HepG2 (cell line): Measurements from ENCODE around the gene PPP2R2B. TPM values are rescaled to one million over a fixed set of nuclear protein-coding genes. Genes with fewer than 3 reads are reported as not detected.

Experiments
- ATAC-seq: fragments of 200-7000 bp; cut with Tn5 transposase; 3 replicates; pipeline ENCODE4 v1.9.1; 2020; ENCODE audit warnings: mild to moderate bottlenecking, moderate library complexity
- BruUV-seq: library from RNA; stranded (reverse); fragments of 400-500 nt; replicated peaks from 2 replicates; lab custom pipeline; 2021; lab: Mats Ljungman, UMichigan
- CTCF ChIA-PET: fragments of 300-600 bp; formaldehyde crosslinking; extraction: SDS; loops from one replicate; lab custom pipeline; 2021; ENCODE audit warnings: low total read pairs, inconsistent platforms, low intra/inter-chr PET ratio; lab: Yijun Ruan, JAX
- POLR2A ChIA-PET: fragments of 350-600 bp; sonication (Branson Sonifier 250); formaldehyde crosslinking; loops from one replicate; lab custom pipeline; 2020; ENCODE audit warnings: antibody characterized with exemption, inconsistent platforms; lab: Yijun Ruan, JAX
- DNase-seq: peaks from one replicate; pipeline ENCODE4 v3.0.0-alpha.2; 2015; ENCODE audit warnings: low spot score
- FAIRE-seq: peaks from 3 replicates; lab custom pipeline; 2011; peaks lifted over from hg19 to GRCh38; lab: Jason Lieb, UNC
- H2AFZ ChIP-seq: one replicate; pipeline ENCODE4 v1.6.1; 2011; ENCODE audit warnings: low read length, inconsistent platforms
- H3K27ac ChIP-seq: fragments of 300-600 bp; 3 replicates; pipeline ENCODE4 v1.8.0; 2011; ENCODE audit warnings: mixed run types, mild to moderate bottlenecking, mixed read lengths, low read length, inconsistent platforms; ENCODE audit not compliant: insufficient read depth; ENCODE audit errors: extremely low read length
- H3K27me3 ChIP-seq, 2 experiments: fragments of 200-600 bp in 1 of 2; 2 replicates in 1 of 2; 3 replicates in 1 of 2; pipeline versions ENCODE4 v1.6.0 to v1.8.0; 2011; ENCODE audit warnings: low read length in 2 of 2, mild to moderate bottlenecking in 2 of 2, moderate library complexity in 2 of 2, inconsistent platforms in 1 of 2; ENCODE audit not compliant: insufficient read depth in 2 of 2, control insufficient read depth in 1 of 2
- H3K36me3 ChIP-seq, 2 experiments: fragments of 200-600 bp in 1 of 2; replicated peaks in 1 of 2; 2 replicates in 1 of 2; 3 replicates in 1 of 2; pipeline versions ENCODE4 v1.5.1 to v1.8.0; 2011; ENCODE audit warnings: low read length in 2 of 2, inconsistent platforms in 1 of 2; ENCODE audit not compliant: insufficient read depth in 2 of 2, control insufficient read depth in 1 of 2
- H3K4me1 ChIP-seq: 2 replicates; pipeline ENCODE4 v1.5.1; 2012; ENCODE audit warnings: low read length, inconsistent platforms; ENCODE audit not compliant: insufficient read depth
- H3K4me2 ChIP-seq: 2 replicates; pipeline ENCODE4 v1.6.0; 2011; ENCODE audit warnings: low read depth, low read length, inconsistent platforms
- H3K4me3 ChIP-seq, 3 experiments: fragments of 200-600 bp in 1 of 3; sonication (generic), shearing (Covaris generic) in 1 of 3; replicated peaks in 1 of 3; 2 replicates each; pipeline ENCODE4 v1.5.1; 2011 to 2016; ENCODE audit warnings: low read length in 3 of 3, inconsistent platforms in 2 of 3, low read depth in 2 of 3, mild to moderate bottlenecking in 2 of 3, control low read depth in 1 of 3, mixed read lengths in 1 of 3; ENCODE audit not compliant: insufficient read depth in 1 of 3
- H3K79me2 ChIP-seq: one replicate; pipeline ENCODE4 v1.6.1; 2011; ENCODE audit warnings: low read length, inconsistent platforms; ENCODE audit not compliant: insufficient read depth
- H3K9ac ChIP-seq: 2 replicates; pipeline ENCODE4 v1.6.0; 2011; ENCODE audit warnings: mild to moderate bottlenecking, low read depth, low read length, inconsistent platforms; ENCODE audit not compliant: insufficient read depth
- H3K9me3 ChIP-seq: 2 replicates; pipeline ENCODE4 v1.5.1; 2012; ENCODE audit warnings: mild to moderate bottlenecking, low read length
- H4K20me1 ChIP-seq: 2 replicates; pipeline ENCODE4 v1.6.0; 2011; ENCODE audit warnings: inconsistent platforms, mild to moderate bottlenecking, low read length, moderate library complexity; ENCODE audit not compliant: insufficient read depth
- ARNTL ChIP-seq: sonication (generic); formaldehyde crosslinking; IDR thresholded peaks from 2 replicates; pipeline ENCODE4 v1.4.0; 2020; ENCODE audit warnings: mild to moderate bottlenecking, missing genetic modification reagents
- ATAD3A ChIP-seq: sonication (generic); formaldehyde crosslinking; IDR thresholded peaks from 2 replicates; pipeline ENCODE4 v1.4.0; 2020; ENCODE audit warnings: missing genetic modification reagents
- ATM ChIP-seq: fragments of 450-650 bp; IDR thresholded peaks from 2 replicates; pipeline ENCODE4 v1.7.1; 2017; ENCODE audit warnings: mild to moderate bottlenecking, borderline replicate concordance
- KDM5A ChIP-seq: fragments of 200-600 bp; sonication (generic); IDR thresholded peaks from 2 replicates; pipeline ENCODE4 v1.7.0; 2018; ENCODE audit warnings: antibody characterized with exemption, mild to moderate bottlenecking, low read length, borderline replicate concordance
- MAFG ChIP-seq: sonication (generic); formaldehyde crosslinking; IDR thresholded peaks from 2 replicates; pipeline ENCODE4 v1.5.1; 2020; ENCODE audit warnings: mild to moderate bottlenecking, missing genetic modification reagents
- MXD4 ChIP-seq: IDR thresholded peaks from 2 replicates; pipeline ENCODE4 v1.6.1; 2016; ENCODE audit warnings: mild to moderate bottlenecking, missing biosample characterization, missing genetic modification reagents
- THYN1 ChIP-seq: sonication (generic); formaldehyde crosslinking; IDR thresholded peaks from 2 replicates; pipeline ENCODE4 v1.8.1; 2023; ENCODE audit warnings: low read depth, mild to moderate bottlenecking, moderate library complexity, missing genetic modification reagents, borderline replicate concordance
- ZC3H4 ChIP-seq: sonication (generic); formaldehyde crosslinking; IDR thresholded peaks from 2 replicates; pipeline ENCODE4 v1.4.0; 2020; ENCODE audit warnings: missing genetic modification reagents, borderline replicate concordance
- ZNF143 ChIP-seq: sonication (generic); formaldehyde crosslinking; IDR thresholded peaks from 2 replicates; pipeline ENCODE4 v1.4.0; 2020; ENCODE audit warnings: missing genetic modification reagents
- ZNF207 ChIP-seq: fragments of 450-650 bp; IDR thresholded peaks from 2 replicates; pipeline ENCODE4 v1.6.1; 2016; ENCODE audit warnings: antibody characterized with exemption, borderline replicate concordance
- ZNF577 ChIP-seq: sonication (generic); formaldehyde crosslinking; IDR thresholded peaks from 2 replicates; pipeline ENCODE4 v1.4.0; 2020; ENCODE audit warnings: mild to moderate bottlenecking, low read depth, missing genetic modification reagents, borderline replicate concordance
- WGBS: methylation state at CpG from one replicate; pipeline ENCODE4 v1.1.6; 2017; ENCODE audit warnings: low lambda C conversion rate; 5-methylcytosine and 5-hydroxymethylcytosine counted together
- in situ Hi-C: cut with HindIII; loops from 2 replicates; pipeline ENCODE4 v1.10.0; 2017; ENCODE audit warnings: low pct_unique_long_range_greater_than_20kb; ENCODE audit not compliant: extremely low pct_ligation_motif_present
- intact Hi-C: fragments of 100-400 bp; cut with micrococcal nuclease; formaldehyde crosslinking; loops from one replicate; pipeline ENCODE4 v1.10.0; 2022; ENCODE audit not compliant: unreplicated experiment
- polyA plus RNA-seq, 8 experiments: library from polyadenylated mRNA; depleted of rRNA in 3 of 8; stranded (reverse) in 7 of 8; unstranded in 1 of 8; fragments of >200 nt; fragmentation: Illumina TruSeq in 4 of 8; extraction: Trizol in 4 of 8; gene quantifications; 2 replicates each; pipeline versions ENCODE4 v1.2.1 to v1.2.3, GENCODE V29; 2011 to 2016; ENCODE audit warnings: low read depth in 4 of 8, missing spikeins in 1 of 8, mixed read lengths in 1 of 8; ENCODE audit not compliant: insufficient read depth in 1 of 8
- total RNA-seq, 5 experiments: library from RNA; depleted of rRNA; stranded (reverse); fragments of >200 nt; fragmentation: Illumina TruSeq; extraction: Trizol; gene quantifications; 2 replicates each; pipeline ENCODE4 v1.2.3, GENCODE V29; 2016; ENCODE audit warnings: low read depth in 1 of 5
- TF ChIP-seq, protein P1 (sequence below): sonication (generic); formaldehyde crosslinking; IDR thresholded peaks from 2 replicates; pipeline ENCODE4 v1.9.0; 2021; ENCODE audit warnings: missing genetic modification reagents, borderline replicate concordance
- TF ChIP-seq, protein P2 (sequence below): sonication (generic); formaldehyde crosslinking; IDR thresholded peaks from 2 replicates; pipeline ENCODE4 v1.4.0; 2020; ENCODE audit warnings: missing genetic modification reagents

Gene PPP2R2B
- total and polyA plus RNA-seq, 2 of the 13 experiments (the other 11 are each of a cell fraction or from before 2014, with no cell fraction given): not detected

DNA sequence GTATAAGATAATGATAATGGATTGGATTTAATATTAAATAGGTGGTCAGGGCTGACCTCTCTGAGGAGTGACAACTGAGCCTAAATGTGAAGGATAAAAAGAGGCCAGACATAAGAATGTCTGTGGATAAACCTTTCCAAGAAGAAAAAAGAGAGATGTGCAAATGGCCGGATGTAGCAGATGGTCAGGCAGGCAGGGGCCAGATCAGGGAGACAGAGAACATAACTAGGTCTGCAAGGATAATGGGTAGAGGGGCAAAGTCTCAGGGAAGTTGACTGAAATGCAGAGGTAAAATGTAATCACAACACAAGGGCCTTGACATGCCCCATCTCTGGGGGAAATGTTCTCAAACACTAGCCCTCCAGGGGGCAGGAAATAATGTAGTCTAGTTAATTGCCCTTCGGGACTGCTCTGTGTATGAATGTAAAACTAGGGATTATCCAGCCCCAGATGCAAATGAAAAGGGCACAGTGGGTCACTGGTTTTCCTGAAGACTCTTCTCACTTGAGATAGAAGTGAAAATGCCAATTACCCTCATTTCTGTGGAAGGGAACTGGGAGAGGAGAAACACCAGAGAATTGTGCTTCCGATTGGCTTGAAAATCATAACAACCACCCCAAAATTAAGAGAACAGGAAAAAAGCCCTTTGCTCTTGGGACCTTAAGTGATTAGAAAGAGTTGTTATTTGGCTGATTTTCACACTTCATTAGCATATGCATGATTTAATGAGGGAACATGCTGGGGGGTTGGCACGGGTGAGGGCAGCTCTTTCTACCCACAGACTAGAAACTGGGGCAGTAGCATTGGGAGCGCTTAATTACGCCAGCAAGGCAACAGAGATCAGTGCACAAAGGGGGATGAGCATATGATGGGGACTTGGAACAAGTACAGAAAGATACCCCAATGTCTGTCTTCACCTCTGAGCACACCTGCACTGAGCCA lies 88.6 kb downstream of the PPP2R2B start:
- CTCF ChIA-PET: no interaction called here
- Histone ChIP-seq H3K27ac (no peak overlapping the region), H3K4me3 (no peak overlapping the region), H4K20me1 (no peaks in the 10 kb centered on the region)
- no peak for FAIRE-seq
- TF ChIP-seq ZNF143 (CRISPR knock-in tag) (no peak), ZNF207 (no peak), ATAD3A (CRISPR knock-in tag) (no peak), ZC3H4 (CRISPR knock-in tag) (no peak), ARNTL (CRISPR knock-in tag) (no peak), ATM (no peak), KDM5A (no peak), ZNF577 (CRISPR knock-in tag) (no peak), MXD4 (no peak), THYN1 (CRISPR knock-in tag) (no peak), MAFG (CRISPR knock-in tag) (no peak)
- TF ChIP-seq, protein P1, sequence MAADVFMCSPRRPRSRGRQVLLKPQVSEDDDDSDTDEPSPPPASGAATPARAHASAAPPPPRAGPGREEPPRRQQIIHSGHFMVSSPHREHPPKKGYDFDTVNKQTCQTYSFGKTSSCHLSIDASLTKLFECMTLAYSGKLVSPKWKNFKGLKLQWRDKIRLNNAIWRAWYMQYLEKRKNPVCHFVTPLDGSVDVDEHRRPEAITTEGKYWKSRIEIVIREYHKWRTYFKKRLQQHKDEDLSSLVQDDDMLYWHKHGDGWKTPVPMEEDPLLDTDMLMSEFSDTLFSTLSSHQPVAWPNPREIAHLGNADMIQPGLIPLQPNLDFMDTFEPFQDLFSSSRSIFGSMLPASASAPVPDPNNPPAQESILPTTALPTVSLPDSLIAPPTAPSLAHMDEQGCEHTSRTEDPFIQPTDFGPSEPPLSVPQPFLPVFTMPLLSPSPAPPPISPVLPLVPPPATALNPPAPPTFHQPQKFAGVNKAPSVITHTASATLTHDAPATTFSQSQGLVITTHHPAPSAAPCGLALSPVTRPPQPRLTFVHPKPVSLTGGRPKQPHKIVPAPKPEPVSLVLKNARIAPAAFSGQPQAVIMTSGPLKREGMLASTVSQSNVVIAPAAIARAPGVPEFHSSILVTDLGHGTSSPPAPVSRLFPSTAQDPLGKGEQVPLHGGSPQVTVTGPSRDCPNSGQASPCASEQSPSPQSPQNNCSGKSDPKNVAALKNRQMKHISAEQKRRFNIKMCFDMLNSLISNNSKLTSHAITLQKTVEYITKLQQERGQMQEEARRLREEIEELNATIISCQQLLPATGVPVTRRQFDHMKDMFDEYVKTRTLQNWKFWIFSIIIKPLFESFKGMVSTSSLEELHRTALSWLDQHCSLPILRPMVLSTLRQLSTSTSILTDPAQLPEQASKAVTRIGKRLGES: no peak
- TF ChIP-seq, protein P2, sequence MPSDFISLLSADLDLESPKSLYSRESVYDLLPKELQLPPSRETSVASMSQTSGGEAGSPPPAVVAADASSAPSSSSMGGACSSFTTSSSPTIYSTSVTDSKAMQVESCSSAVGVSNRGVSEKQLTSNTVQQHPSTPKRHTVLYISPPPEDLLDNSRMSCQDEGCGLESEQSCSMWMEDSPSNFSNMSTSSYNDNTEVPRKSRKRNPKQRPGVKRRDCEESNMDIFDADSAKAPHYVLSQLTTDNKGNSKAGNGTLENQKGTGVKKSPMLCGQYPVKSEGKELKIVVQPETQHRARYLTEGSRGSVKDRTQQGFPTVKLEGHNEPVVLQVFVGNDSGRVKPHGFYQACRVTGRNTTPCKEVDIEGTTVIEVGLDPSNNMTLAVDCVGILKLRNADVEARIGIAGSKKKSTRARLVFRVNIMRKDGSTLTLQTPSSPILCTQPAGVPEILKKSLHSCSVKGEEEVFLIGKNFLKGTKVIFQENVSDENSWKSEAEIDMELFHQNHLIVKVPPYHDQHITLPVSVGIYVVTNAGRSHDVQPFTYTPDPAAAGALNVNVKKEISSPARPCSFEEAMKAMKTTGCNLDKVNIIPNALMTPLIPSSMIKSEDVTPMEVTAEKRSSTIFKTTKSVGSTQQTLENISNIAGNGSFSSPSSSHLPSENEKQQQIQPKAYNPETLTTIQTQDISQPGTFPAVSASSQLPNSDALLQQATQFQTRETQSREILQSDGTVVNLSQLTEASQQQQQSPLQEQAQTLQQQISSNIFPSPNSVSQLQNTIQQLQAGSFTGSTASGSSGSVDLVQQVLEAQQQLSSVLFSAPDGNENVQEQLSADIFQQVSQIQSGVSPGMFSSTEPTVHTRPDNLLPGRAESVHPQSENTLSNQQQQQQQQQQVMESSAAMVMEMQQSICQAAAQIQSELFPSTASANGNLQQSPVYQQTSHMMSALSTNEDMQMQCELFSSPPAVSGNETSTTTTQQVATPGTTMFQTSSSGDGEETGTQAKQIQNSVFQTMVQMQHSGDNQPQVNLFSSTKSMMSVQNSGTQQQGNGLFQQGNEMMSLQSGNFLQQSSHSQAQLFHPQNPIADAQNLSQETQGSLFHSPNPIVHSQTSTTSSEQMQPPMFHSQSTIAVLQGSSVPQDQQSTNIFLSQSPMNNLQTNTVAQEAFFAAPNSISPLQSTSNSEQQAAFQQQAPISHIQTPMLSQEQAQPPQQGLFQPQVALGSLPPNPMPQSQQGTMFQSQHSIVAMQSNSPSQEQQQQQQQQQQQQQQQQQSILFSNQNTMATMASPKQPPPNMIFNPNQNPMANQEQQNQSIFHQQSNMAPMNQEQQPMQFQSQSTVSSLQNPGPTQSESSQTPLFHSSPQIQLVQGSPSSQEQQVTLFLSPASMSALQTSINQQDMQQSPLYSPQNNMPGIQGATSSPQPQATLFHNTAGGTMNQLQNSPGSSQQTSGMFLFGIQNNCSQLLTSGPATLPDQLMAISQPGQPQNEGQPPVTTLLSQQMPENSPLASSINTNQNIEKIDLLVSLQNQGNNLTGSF (CRISPR knock-in tag): no peak
- TF ChIP-seq, all 625 proteins: peak for 0
- Histone ChIP-seq H3K9ac (no peak overlapping the region), H2AFZ (no peak overlapping the region), H3K4me1 (no peaks in the 10 kb centered on the region), H3K36me3 (no peaks in the 10 kb centered on the region), H3K4me2 (no peak overlapping the region), H3K9me3 (no peaks in the 10 kb centered on the region), H3K27me3 (no peaks in the 10 kb centered on the region), H3K79me2 (no peaks in the 10 kb centered on the region)
- ATAC-seq (no peak), DNase-seq (no peak)
- no TSS peak for BruUV-seq
- intact Hi-C loops (no loop called here), in situ Hi-C loops (no loop called here)
- WGBS: 65% methylated on average over 6 of the region's 6 CpGs
- POLR2A ChIA-PET: no interaction called here
